Transverse colon (tissue), 4 donors: Measurements from ENCODE around the gene SFXN1.

Source experiments
- CTCF ChIP-seq, 5 experiments: fragments of 200-600 bp in 3 of 5; fragments of 450-650 bp in 2 of 5; sonication (generic) in 3 of 5; IDR thresholded peaks; 1 replicate in 2 of 5; 2 replicates in 3 of 5; pipeline ENCODE4 v1.5.1; 2016 to 2017; ENCODE audit warnings: antibody characterized with exemption in 5 of 5, inconsistent platforms in 3 of 5, mild to moderate bottlenecking in 2 of 5, moderate library complexity in 1 of 5
- EP300 ChIP-seq: sonication (generic); formaldehyde crosslinking; IDR thresholded peaks from one replicate; pipeline ENCODE4 v1.6.1; 2017; ENCODE audit warnings: antibody characterized with exemption, low read depth
- POLR2A ChIP-seq: fragments of 450-650 bp; IDR thresholded peaks from one replicate; pipeline ENCODE4 v1.6.1; 2016; ENCODE audit warnings: antibody characterized with exemption, mild to moderate bottlenecking, moderate library complexity
- POLR2AphosphoS5 ChIP-seq, 3 donors: sonication (generic); formaldehyde crosslinking; IDR thresholded peaks; one replicate each; pipeline ENCODE4 v1.6.1; 2016; ENCODE audit warnings: antibody characterized with exemption in 3 of 3

GRCh38 chr5:175484322-175484721 lies 6.0 kb downstream of the SFXN1 start:
- no peak for TF ChIP-seq CTCF (IDR thresholded peaks at IDR 0.05)
- TF ChIP-seq EP300 = no peak
- no peak for TF ChIP-seq POLR2A
- no peak for TF ChIP-seq POLR2AphosphoS5 (IDR thresholded peaks at IDR 0.05)
